Upper lobe of left lung (tissue), 4 donors: ENCODE data around the gene MAOA.

Experiments used
- POLR2A ChIP-seq, 4 donors: fragments of 450-650 bp; IDR thresholded peaks; one replicate each; pipeline ENCODE4 v1.5.1; 2016 to 2017; ENCODE audit warnings: antibody characterized with exemption in 4 of 4, mild to moderate bottlenecking in 2 of 4
- TF ChIP-seq, protein P1 (sequence below), 6 experiments: fragments of 450-650 bp in 4 of 6; fragments of 200-600 bp in 2 of 6; sonication (generic) in 2 of 6; IDR thresholded peaks; one replicate each; pipeline ENCODE4 v1.5.1; 2016 to 2019; ENCODE audit warnings: antibody characterized with exemption in 6 of 6

DNA sequence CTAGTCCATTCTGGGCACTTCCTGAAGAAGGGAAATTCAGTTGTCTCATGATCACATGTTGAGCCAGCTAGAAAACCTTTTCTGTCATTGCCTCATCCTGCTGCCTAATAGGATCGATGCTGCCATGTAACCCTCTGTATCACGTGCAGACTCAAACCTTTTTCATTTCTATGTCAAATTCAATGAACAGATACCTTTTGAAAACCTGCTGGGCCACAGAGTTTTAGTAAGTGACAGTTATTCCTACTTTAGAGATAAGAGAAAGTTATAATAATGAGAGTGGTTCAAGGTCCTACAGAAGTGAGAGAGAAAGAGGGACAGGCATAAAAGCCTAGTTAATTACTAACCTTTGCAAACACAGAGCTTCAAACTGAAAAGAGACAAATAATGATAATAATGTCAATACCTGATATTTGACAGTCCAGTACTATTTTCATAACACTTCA, 46.0 kb downstream of the MAOA start:
- no peak for TF ChIP-seq POLR2A (IDR thresholded peaks at IDR 0.05)
- TF ChIP-seq, protein P1, sequence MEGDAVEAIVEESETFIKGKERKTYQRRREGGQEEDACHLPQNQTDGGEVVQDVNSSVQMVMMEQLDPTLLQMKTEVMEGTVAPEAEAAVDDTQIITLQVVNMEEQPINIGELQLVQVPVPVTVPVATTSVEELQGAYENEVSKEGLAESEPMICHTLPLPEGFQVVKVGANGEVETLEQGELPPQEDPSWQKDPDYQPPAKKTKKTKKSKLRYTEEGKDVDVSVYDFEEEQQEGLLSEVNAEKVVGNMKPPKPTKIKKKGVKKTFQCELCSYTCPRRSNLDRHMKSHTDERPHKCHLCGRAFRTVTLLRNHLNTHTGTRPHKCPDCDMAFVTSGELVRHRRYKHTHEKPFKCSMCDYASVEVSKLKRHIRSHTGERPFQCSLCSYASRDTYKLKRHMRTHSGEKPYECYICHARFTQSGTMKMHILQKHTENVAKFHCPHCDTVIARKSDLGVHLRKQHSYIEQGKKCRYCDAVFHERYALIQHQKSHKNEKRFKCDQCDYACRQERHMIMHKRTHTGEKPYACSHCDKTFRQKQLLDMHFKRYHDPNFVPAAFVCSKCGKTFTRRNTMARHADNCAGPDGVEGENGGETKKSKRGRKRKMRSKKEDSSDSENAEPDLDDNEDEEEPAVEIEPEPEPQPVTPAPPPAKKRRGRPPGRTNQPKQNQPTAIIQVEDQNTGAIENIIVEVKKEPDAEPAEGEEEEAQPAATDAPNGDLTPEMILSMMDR (IDR thresholded peaks at IDR 0.05), result no peak
